IPS-18a (cell line): ENCODE data around the gene CDC23.
"Not testable (repeated sequence)": the region's sequence is repeated elsewhere in the genome, so short reads cannot be mapped to it uniquely, and the experiment has no call there.

Source experiments
- H3K27ac ChIP-seq: one replicate; pipeline ENCODE4 v1.5.1; 2013; ENCODE audit warnings: low read length
- H3K27me3 ChIP-seq: one replicate; pipeline ENCODE4 v1.6.1; 2013; ENCODE audit warnings: mild to moderate bottlenecking, low read length; ENCODE audit not compliant: control insufficient read depth, insufficient read depth
- H3K36me3 ChIP-seq: one replicate; pipeline ENCODE4 v1.6.1; 2013; ENCODE audit warnings: low read depth, low read length; ENCODE audit not compliant: control insufficient read depth
- H3K4me1 ChIP-seq: one replicate; pipeline ENCODE4 v1.6.1; 2013; ENCODE audit warnings: low read depth, low read length; ENCODE audit not compliant: control insufficient read depth
- H3K4me3 ChIP-seq: one replicate; pipeline ENCODE4 v1.5.1; 2013; ENCODE audit warnings: low read length
- H3K9ac ChIP-seq: one replicate; pipeline ENCODE4 v1.6.1; 2013; ENCODE audit warnings: mild to moderate bottlenecking, low read length, moderate library complexity
- H3K9me3 ChIP-seq: one replicate; pipeline ENCODE4 v1.6.1; 2013; ENCODE audit warnings: low read depth, low read length; ENCODE audit not compliant: control insufficient read depth

CDC23 gene

DNA sequence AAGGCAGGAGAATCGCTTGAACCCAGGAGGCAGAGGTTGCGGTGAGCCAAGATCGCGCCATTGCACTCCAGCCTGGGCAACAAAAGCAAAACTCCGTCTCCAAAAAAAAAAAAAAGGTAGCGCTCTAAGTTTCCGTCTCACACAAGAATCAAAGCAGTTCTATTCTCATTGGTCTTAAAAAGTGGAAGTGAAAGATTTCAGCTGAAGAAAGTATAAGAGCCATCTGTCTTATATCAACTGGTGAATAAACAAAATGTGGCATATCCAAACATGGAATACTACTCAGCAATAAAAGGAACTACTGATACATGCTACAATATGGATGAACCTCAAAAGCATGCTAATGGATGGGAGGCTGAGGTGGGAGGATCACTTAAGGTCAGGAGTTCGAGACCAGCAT, 19.3 kb downstream of the CDC23 start:
- not testable (repeated sequence) for H3K27me3 ChIP-seq, H3K4me3 ChIP-seq, H3K9me3 ChIP-seq, H3K27ac ChIP-seq, H3K9ac ChIP-seq, H3K4me1 ChIP-seq
- H3K36me3 ChIP-seq: peaks cover 61% of the 10 kb centered on the region

GRCh38 chr5:138192826-138193225, 20.3 kb downstream of the CDC23 start:
- Histone ChIP-seq H3K36me3 (peaks cover 63% of the 10 kb centered on the region), H3K4me3 (no peak overlapping the region), H3K9me3 (no peaks in the 10 kb centered on the region)

GRCh38 chr5:138188626-138189025, 24.5 kb downstream of the CDC23 start:
- Histone ChIP-seq H3K27ac (no peak overlapping the region), H3K9ac (no peak overlapping the region), H3K4me1 (no peaks in the 10 kb centered on the region), H3K9me3 (no peaks in the 10 kb centered on the region), H3K27me3 (no peaks in the 10 kb centered on the region), H3K4me3 (no peak overlapping the region), H3K36me3 (peaks cover 91% of the 10 kb centered on the region)

More at GRCh38 chr5:138192826-138193225, 20.3 kb downstream of the CDC23 start:
- H3K9ac ChIP-seq: no peak overlapping the region
- no peaks in the 10 kb centered on the region for H3K4me1 ChIP-seq
- no peak overlapping the region for H3K27ac ChIP-seq
- no peaks in the 10 kb centered on the region for H3K27me3 ChIP-seq

GRCh38 chr5:138186002-138186447, 27.1 kb downstream of the CDC23 start:
- Histone ChIP-seq H3K27ac (no peak overlapping the region), H3K9ac (no peak overlapping the region), H3K9me3 (no peaks in the 10 kb centered on the region), H3K36me3 (peaks cover 92% of the 10 kb centered on the region), H3K27me3 (no peaks in the 10 kb centered on the region), H3K4me3 (no peak overlapping the region), H3K4me1 (no peaks in the 10 kb centered on the region)

- Histone ChIP-seq H3K9me3 (no peaks in the 10 kb centered on the region), H3K27me3 (no peaks in the 10 kb centered on the region), H3K4me1 (peaks cover 4% of the 10 kb centered on the region), H3K9ac (no peak overlapping the region), H3K27ac (no peak overlapping the region), H3K36me3 (peaks cover 68% of the 10 kb centered on the region), H3K4me3 (no peak overlapping the region)
Measured at GRCh38 chr5:138182808-138183207, 30.3 kb downstream of the CDC23 start.

DNA sequence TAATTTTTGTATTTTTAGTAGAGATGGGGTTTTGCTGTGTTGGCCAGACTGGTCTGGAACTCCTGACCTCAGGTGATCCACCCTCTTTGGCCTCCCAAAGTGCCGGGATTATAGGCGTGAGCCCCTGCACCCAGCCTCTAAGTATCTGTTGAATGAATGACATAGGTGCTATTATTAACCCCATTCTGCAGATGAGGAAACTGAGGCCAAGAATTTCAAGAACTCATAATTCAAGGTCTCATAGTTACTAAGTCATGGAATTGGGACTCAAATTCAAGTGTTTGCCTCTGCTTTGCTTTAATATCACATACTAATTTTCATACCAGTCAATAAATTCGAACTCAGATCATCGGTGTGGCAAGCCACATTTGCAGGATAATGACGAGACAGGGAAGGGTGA, 32.3 kb downstream of the CDC23 start:
- no peak overlapping the region for H3K4me3 ChIP-seq
- H3K36me3 ChIP-seq: peaks cover 51% of the 10 kb centered on the region
- no peaks in the 10 kb centered on the region for H3K27me3 ChIP-seq
- no peak overlapping the region for H3K27ac ChIP-seq
- no peak overlapping the region for H3K9ac ChIP-seq
- no peaks in the 10 kb centered on the region for H3K9me3 ChIP-seq
- peaks cover 4% of the 10 kb centered on the region for H3K4me1 ChIP-seq

GRCh38 chr5:138180183-138180782, 32.8 kb downstream of the CDC23 start:
- H3K27me3 ChIP-seq: no peaks in the 10 kb centered on the region
- peak overlapping the region; percentile 98 for H3K4me3 ChIP-seq
- peak overlapping the region; percentile 94 for H3K9ac ChIP-seq
- H3K4me1 ChIP-seq: peaks cover 4% of the 10 kb centered on the region
- H3K9me3 ChIP-seq: no peaks in the 10 kb centered on the region
- H3K36me3 ChIP-seq: peaks cover 49% of the 10 kb centered on the region
- no peak overlapping the region for H3K27ac ChIP-seq

DNA sequence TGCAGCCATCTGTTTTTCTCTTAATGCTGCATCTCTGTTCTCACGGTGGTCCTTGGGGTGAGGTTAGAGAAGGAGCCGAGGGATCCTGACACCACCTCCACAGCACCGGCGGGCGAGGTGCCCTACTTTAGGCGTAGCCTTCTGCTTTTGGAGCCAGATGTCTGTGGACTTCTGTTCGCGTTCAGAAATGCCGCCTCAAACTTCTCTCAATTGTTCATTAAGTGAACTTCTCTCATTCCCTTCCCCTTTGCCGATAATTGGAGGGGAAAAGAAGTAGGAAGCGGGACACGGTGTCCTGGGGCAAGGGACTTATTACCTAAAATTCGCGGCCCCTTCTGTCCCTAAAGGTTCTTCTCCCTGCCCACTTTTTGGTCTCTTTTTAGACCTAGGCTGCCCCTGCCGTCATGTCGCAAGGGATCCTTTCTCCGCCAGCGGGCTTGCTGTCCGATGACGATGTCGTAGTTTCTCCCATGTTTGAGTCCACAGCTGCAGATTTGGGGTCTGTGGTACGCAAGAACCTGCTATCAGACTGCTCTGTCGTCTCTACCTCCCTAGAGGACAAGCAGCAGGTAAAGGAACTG, 33.8 kb downstream of the CDC23 start:
- Histone ChIP-seq H3K9ac (peak overlapping the region; percentile 94), H3K27me3 (no peaks in the 10 kb centered on the region), H3K27ac (peak overlapping the region; percentile 78), H3K4me1 (peaks cover 4% of the 10 kb centered on the region), H3K4me3 (peak overlapping the region; percentile 98), H3K9me3 (no peaks in the 10 kb centered on the region), H3K36me3 (peaks cover 47% of the 10 kb centered on the region)

- Histone ChIP-seq H3K27me3 (no peaks in the 10 kb centered on the region), H3K9ac (peak within 1 kb of the TSS; percentile 94), H3K9me3 (no peaks in the 10 kb centered on the region), H3K4me3 (peak within 1 kb of the TSS; percentile 98), H3K27ac (peak within 1 kb of the TSS; percentile 90), H3K36me3 (peaks cover 47% of the 10 kb centered on the region), H3K4me1 (peaks cover 4% of the 10 kb centered on the region)
Measured at GRCh38 chr5:138178516-138179276, 34.4 kb downstream of the CDC23 start, which contains the start of the genes BRD8 and KIF20A. Gene BRD8, minus strand, starts transcription at chr5:138178630. Its CDS starts 16 bp downstream, at chr5:138178614. Gene KIF20A, plus strand, starts transcription at chr5:138179112. Its CDS starts 569 bp downstream, at chr5:138179681.

GRCh38 chr5:138177941-138178515, 35.1 kb downstream of the CDC23 start:
- peaks cover 44% of the 10 kb centered on the region for H3K36me3 ChIP-seq

GRCh38 chr5:138170299-138170698, 42.8 kb downstream of the CDC23 start:
- Histone ChIP-seq H3K4me1 (no peaks in the 10 kb centered on the region), H3K27me3 (no peaks in the 10 kb centered on the region), H3K36me3 (peaks cover 87% of the 10 kb centered on the region), H3K4me3 (no peak overlapping the region), H3K9me3 (no peaks in the 10 kb centered on the region), H3K27ac (no peak overlapping the region), H3K9ac (no peak overlapping the region)

More at GRCh38 chr5:138177941-138178515, 35.1 kb downstream of the CDC23 start:
- H3K27me3 ChIP-seq: no peaks in the 10 kb centered on the region
- H3K4me1 ChIP-seq: peaks cover 4% of the 10 kb centered on the region
- peak overlapping the region; percentile 94 for H3K9ac ChIP-seq
- no peaks in the 10 kb centered on the region for H3K9me3 ChIP-seq
- H3K27ac ChIP-seq: peak overlapping the region; percentile 90
- peak overlapping the region; percentile 98 for H3K4me3 ChIP-seq
